GM19240 (cell line): ENCODE data around the gene CALHM4.
A peak's percentile ranks its signal among the peaks of the same experiment; 100 is the strongest.
"Not testable (repeated sequence)": the region's sequence is repeated elsewhere in the genome, so short reads cannot be mapped to it uniquely, and the experiment has no call there.

ENCODE experiments used
- DNase-seq: peaks from one replicate; pipeline ENCODE4 v3.0.0; 2011; ENCODE audit warnings: low spot score; ENCODE audit not compliant: insufficient read length

The CALHM4 gene

GRCh38 chr6:116572162-116572561, 18.6 kb downstream of the CALHM4 start:
- DNase-seq = peak; percentile 11

GRCh38 chr6:116575227-116575626, 21.7 kb downstream of the CALHM4 start:
- DNase-seq = no peak

DNA sequence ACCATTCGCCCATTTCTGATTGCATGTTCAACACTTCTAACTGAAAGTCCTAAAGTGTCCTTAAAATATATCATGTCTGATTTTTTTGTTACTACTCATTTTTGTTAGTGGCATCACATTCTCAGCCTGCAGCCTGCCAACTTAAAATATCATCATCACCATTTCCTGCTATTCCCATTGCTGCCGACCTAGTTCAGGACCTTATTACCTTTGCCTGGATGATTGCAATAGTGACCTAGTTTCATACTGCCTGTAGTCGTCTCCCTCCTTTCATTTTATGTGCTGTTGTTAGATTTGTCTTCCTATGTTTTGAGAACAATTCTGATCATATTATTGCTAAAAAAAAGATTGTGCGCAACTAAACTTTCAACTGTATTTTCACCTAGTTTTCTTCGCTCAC, 23.9 kb downstream of the CALHM4 start:
- no peak for DNase-seq

GRCh38 chr6:116578335-116578734, 24.8 kb downstream of the CALHM4 start:
- DNase-seq = no peak

- no peak for DNase-seq
These were observed 25.6 kb downstream of the CALHM4 start for GRCh38 chr6:116579143-116579542.

- DNase-seq = no peak
These were observed 26.6 kb downstream of the CALHM4 start for GRCh38 chr6:116580198-116580597.

GRCh38 chr6:116586276-116586675, 32.7 kb downstream of the CALHM4 start:
- no peak for DNase-seq

DNA sequence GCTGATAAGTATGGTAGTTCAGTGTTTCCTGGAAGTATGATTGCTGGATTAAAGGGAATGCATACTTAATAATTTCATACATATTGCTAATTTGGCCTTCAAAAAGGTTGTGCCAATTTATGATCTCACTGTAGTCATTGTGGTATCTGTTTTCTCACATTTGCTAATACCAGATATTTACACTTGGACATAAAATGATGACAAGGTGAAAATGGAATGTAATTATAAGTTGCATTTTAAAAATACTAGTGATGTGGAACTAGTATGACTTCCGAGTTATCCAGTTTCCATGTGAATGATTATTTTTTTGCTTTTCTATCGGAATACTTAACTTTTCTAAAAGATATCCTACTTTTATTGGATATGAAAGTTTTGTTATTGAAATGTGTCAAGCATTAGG, 33.2 kb downstream of the CALHM4 start:
- no peak for DNase-seq

DNA sequence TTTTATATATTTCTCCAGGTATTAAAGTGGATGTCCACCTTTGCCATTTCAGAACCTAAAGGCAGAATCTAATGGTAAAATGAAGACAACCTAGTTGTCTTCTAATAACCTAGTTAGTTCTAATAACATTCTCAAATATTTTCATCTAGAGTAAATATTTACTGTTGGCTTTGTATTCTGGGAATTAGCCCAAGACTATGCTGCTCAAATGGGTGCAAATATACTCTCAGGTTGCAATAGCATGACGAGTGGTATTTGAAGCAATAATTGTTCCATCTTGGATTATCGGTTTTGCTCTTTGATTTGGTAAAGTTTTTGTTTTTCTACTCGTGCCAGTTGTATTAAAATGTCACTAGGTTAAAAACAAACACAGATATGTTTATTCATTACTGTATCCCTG, 41.7 kb downstream of the CALHM4 start:
- no peak for DNase-seq

DNA sequence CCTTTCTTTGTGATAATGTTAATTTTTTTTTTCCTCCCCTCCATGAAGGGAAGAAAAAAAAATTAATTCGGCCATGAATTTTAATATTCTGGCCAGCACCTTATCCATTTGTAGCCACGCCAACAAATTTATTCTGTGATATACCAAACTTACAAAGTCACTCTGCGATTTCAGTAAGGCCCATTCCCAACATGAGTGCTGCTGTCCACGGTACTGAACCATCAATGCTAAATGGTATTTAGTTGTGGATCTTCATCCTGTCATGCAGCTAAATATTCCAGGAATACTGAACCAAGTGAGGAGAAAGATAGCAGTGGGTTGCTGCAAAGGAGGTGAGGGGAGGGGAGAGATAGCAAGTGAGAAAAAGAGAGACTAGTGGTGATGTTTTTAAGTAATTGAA, 43.3 kb downstream of the CALHM4 start:
- DNase-seq = no peak

DNA sequence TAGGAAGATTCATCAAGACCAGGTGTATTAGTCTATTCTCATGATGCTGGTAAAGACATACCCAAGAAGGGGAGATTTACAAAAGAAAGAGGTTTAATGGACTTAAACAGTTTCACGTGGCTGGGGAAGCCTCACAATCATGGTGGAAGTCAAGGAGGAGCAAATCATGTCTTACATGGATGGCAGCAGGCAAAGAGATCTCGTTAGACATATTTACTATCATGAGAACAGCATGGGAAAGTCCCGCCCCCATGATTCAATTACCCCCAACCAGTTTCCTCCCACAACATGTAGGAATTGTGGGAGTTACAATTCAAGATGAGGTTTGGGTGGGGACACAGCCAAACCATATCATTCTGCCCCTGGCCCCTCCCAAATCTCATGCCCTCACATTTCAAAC, 50.4 kb downstream of the CALHM4 start:
- not testable (repeated sequence) for DNase-seq

- not testable (repeated sequence) for DNase-seq
These were observed 51.3 kb downstream of the CALHM4 start for GRCh38 chr6:116604868-116605267.

GRCh38 chr6:116605935-116606334, 52.4 kb downstream of the CALHM4 start:
- no peak for DNase-seq
